CD4-positive, alpha-beta T cell treated with Interleukin-2 at 100 ng/mL for 4 hours (primary cell): ENCODE measurements around the gene NBEAL1.
"Not testable (repeated sequence)": the region's sequence is repeated elsewhere in the genome, so short reads cannot be mapped to it uniquely, and the experiment has no call there.

Source experiments
- DNase-seq: peaks from one replicate; pipeline ENCODE4 v3.0.0-alpha.2; 2020; ENCODE audit warnings: low spot score

The NBEAL1 gene

DNA sequence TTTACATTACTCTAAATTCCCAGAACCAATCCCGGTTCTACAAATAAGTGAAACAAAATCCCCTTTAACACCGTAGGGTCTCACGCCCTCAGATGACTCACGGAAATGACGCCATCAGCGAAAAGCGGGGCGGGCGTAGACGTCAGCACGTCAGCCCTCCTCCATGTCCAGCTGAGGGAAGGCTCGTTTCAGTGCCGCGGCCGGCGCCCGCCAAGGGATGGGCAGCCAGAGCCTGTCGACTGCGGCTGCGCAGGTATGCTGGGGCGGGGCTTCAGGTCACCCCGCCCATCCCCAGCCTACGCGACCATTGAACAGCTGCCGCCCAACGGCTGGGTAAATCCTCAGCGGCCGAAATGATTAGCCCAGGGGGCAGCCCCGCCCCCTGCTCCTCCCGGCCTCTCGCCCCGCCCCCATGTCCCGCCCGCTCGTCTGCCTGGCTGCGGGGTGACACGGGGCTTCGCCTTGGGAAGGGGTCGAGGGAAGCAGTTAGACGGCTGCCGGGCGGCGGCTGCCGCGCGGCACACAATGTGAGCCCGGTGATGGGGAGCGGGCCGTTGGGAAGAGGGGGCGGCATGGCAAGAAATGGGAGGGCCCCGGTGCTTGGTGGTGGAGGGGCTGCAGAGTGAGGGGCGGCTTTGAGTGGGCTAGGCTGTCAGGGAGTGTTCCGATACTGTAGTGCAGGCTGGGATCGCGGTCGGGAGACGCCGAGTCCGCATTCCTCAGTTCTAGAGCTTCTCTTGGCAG, at the start of gene NBEAL1:
TSS of gene NBEAL1 (plus strand) at position 420 of the 744 bp plus-strand sequence. CDS start 1,510 bp downstream, outside the sequence.
- DNase-seq, result peak; percentile 97

GRCh38 chr2:202965810-202966460, 48.7 kb upstream of the NBEAL1 start:
- DNase-seq, result peak; percentile 5

DNA sequence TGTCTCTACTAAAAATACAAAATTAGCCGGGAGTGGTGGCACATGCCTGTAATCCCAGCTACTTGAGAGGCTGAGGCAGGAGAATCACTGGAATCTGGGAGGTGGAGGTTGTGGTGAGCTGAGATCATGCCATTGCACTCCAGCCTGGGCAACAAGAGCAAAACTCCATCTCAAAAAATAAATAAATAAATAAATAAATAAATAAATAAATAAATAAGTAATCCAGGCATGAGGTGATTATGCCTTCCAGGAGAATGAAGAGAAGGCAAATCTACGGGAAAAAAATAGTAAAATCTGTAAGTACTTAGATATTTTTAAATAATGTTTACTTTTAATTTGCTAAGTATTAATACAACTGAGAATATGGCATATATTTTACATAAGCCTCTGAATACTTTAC, 45.3 kb upstream of the NBEAL1 start:
- DNase-seq, result not testable (repeated sequence)

- DNase-seq, result no peak
Measured at GRCh38 chr2:202976809-202977208, 37.9 kb upstream of the NBEAL1 start.

- DNase-seq, result no peak
Measured at GRCh38 chr2:202982779-202983491, 31.7 kb upstream of the NBEAL1 start.

DNA sequence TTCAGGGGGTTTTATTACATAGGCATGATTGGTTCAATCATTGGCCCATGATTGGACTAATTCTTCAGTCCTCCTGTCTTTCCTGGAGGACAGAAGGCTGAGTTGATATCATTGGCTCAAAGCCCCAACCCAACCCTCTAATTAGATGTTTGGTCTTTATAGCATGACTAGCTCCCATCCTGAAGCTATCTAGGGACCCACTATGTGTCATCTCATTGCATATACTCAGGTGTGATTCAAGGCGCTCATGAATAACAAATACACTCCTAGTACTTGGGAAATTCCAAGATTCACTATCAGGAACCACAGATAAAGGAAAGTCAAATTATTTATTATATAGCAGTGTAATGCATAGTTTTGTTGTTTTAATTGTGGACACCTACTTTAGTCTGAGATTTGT, 24.9 kb upstream of the NBEAL1 start:
- DNase-seq, result no peak

GRCh38 chr2:202990501-202990900, 24.2 kb upstream of the NBEAL1 start:
- no peak for DNase-seq

DNA sequence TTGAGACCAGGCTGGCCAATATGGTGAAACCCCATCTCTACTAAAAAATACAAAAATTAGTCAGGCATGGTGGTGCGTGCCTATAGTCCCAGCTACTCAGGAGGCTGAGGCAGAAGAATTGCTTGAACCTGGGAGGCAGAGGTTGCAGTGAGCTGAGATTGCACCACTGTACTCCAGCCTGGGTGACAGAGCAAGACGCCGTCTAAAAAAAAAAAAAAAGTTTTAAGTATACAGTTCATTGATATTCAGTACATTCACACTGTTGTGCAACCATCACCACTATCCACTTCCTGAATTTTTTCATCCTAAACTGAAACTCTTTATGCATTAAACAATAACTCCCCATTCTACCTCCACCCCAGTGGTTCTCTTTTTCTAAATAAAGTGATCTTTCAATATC, 17.6 kb upstream of the NBEAL1 start:
- not testable (repeated sequence) for DNase-seq

- no peak for DNase-seq
Measured at GRCh38 chr2:203002054-203002821, 12.4 kb upstream of the NBEAL1 start.

GRCh38 chr2:203003716-203004115, 11.0 kb upstream of the NBEAL1 start:
- DNase-seq, result no peak

- no peak for DNase-seq
Measured at GRCh38 chr2:203016716-203017115, 2.0 kb downstream of the NBEAL1 start.

GRCh38 chr2:203018181-203018580, 3.5 kb downstream of the NBEAL1 start:
- no peak for DNase-seq

DNA sequence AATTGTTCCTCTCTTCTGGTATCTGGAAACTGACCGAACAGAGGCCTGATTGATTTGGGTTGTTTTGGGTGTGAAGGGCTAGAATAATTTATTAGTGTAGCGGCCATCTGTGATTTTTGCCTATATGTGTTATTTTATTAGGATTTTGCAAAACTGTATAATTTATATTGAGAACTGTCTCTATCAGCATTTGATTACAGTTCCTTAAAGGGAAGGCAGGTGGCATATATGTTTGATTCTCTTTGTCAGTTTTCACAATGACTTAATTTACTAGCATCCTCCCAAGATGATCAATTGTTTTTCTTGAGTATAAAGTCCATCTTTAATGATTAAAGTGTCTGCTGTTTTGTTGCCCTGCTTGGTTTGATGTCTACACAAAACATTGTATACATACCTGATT, 4.5 kb downstream of the NBEAL1 start:
- no peak for DNase-seq

GRCh38 chr2:203021991-203022390, 7.3 kb downstream of the NBEAL1 start:
- DNase-seq, result no peak

GRCh38 chr2:203022751-203023150, 8.1 kb downstream of the NBEAL1 start:
- DNase-seq, result no peak

DNA sequence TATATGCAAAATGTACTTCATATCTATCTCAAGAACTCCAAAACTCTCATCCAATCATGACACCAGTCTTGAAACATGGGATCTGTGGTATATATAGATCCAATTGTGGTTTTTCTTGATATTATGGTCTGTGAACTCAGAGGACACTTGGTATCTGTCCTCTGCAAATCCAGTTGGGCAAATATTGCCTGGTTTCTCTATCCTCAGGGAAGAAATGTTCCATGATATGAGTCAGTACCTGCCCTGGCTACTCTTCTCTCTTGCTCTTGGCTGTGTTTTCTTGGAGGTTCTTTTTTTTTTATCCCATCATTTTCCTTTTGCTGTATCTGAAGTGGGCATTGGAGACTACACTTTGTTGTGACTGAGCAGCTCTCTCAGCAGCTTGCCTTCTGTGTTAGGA, 10.9 kb downstream of the NBEAL1 start:
- DNase-seq, result no peak

DNA sequence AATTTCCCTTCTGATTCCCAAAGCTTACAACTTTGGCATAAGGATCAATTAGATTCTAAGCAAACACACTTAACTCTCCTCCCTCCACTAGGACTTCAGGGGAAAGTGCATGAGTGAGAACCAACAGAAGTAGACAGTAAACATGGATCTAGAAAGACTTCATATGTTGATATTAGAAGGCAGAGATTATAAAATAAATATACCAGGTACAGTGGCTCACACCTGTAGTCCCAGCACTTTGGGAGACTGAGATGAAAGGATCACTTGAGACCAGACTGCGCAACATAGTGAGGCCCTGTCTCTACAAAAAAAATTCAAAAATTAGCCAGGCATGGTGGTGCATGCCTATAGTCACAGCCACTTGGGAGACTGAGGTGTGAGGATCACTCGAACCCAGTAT, 15.9 kb downstream of the NBEAL1 start:
- no peak for DNase-seq

DNA sequence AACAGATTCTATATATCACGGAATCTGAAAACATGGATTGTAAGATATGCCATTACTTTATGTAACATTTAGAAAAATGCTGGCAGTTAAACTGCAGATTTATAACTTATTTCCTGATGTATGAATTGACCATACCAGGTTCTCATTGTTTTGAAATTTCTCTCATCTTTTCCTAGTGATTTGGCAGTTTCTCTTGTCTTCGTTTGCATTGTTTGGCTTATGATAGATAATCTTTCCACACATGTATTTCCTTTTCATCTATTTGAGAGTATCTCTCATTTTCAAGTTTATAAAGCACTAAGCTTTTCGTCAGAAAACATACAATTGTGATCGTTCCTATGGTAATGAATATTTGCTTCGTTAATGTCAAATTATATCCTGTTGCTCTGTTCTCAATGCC, 16.3 kb downstream of the NBEAL1 start:
- DNase-seq, result no peak

DNA sequence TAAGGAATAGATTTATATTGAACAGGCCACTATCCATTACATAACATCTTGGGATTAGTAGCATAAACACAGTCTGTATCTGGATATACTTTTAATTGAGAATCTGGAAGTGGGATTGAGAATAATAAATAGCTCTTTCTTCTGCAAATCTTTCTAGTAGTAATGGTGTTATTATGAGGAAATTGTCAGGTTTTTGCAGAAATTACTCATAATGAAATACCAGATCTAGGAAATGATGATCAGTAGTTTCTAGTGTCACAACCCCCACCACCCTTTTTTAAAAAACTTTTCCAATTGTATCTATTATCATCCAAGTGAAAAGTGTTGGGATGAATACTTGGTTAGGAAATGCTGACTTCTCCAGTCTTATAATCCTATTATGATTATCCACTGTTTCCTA, 18.7 kb downstream of the NBEAL1 start:
- no peak for DNase-seq

DNA sequence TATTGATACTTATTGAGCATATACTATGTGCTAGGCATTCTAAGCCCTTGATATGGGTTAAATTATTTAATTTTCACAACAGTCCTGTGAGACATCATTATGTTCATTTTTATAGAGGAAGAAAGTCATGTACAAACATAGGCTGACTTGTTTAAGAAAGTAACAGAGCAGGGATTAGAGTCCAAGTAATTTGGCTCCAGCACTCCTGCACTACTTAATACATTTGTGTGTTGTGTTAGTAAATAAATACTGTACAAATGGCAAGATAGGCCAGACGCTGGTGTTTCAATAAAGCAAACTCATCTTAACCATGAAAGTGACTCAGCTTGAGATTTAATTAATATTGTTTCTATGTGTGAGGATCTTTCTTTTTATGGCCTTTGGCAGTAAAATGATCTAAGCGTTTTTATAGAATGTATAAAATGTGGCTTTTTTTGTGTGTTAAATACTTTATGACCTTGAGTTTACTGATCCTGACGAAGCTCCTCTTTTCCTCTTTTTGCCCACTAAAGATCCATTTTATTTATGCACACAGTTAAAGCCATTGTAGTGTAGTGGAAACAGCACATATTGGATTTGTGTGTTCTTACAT, 21.3 kb downstream of the NBEAL1 start:
- DNase-seq, result no peak

- DNase-seq, result no peak
Measured at GRCh38 chr2:203037026-203037425, 22.4 kb downstream of the NBEAL1 start.

GRCh38 chr2:203038586-203038985, 23.9 kb downstream of the NBEAL1 start:
- no peak for DNase-seq
